Neuronal stem cell (in vitro differentiated cells): ENCODE measurements around the gene SCN8A.

Source experiments
- DNase-seq: peaks from one replicate; pipeline ENCODE4 v3.0.0-alpha.2; 2013; ENCODE audit warnings: low spot score
- H2AFZ ChIP-seq: one replicate; pipeline ENCODE4 v1.6.1; 2013; ENCODE audit warnings: mild to moderate bottlenecking, low read length, inconsistent platforms
- H2AK5ac ChIP-seq: 2 replicates; pipeline ENCODE4 v1.6.1; 2013; ENCODE audit warnings: low read depth, mild to moderate bottlenecking, inconsistent platforms, low read length, moderate library complexity, mixed read lengths
- H2BK120ac ChIP-seq: 2 replicates; pipeline ENCODE4 v1.6.1; 2013; ENCODE audit warnings: low read depth, mild to moderate bottlenecking, inconsistent platforms, low read length, moderate library complexity, mixed read lengths
- H2BK12ac ChIP-seq: one replicate; pipeline ENCODE4 v1.6.1; 2013; ENCODE audit warnings: low read length, inconsistent platforms
- H2BK15ac ChIP-seq: 2 replicates; pipeline ENCODE4 v1.6.1; 2013; ENCODE audit warnings: mild to moderate bottlenecking, low read length, inconsistent platforms, mixed read lengths
- H2BK5ac ChIP-seq: one replicate; pipeline ENCODE4 v1.6.1; 2013; ENCODE audit warnings: inconsistent platforms, mild to moderate bottlenecking, low read length, moderate library complexity
- H3K14ac ChIP-seq: one replicate; pipeline ENCODE4 v1.6.1; 2013; ENCODE audit warnings: low read length, inconsistent platforms
- H3K18ac ChIP-seq: 2 replicates; pipeline ENCODE4 v1.6.1; 2013; ENCODE audit warnings: low read length, inconsistent platforms
- H3K23ac ChIP-seq: 2 replicates; pipeline ENCODE4 v1.6.1; 2013; ENCODE audit warnings: low read depth, mild to moderate bottlenecking, mixed read lengths, low read length, inconsistent platforms; ENCODE audit not compliant: poor library complexity
- H3K27ac ChIP-seq: replicated peaks from 3 replicates; pipeline ENCODE4 v1.5.1; 2013; ENCODE audit warnings: low read length, inconsistent platforms
- H3K27me3 ChIP-seq, 3 experiments: 2 replicates each; pipeline ENCODE4 v1.6.1; 2013; ENCODE audit warnings: low read length in 3 of 3, mild to moderate bottlenecking in 2 of 3, inconsistent platforms in 1 of 3, low read depth in 1 of 3, mixed read lengths in 1 of 3, moderate library complexity in 1 of 3; ENCODE audit not compliant: control insufficient read depth in 3 of 3, insufficient read depth in 3 of 3
- H3K36me3 ChIP-seq, 2 donors: replicated peaks in 1 of 2; 2 replicates each; pipeline ENCODE4 v1.6.1; 2013; ENCODE audit warnings: low read length in 2 of 2; ENCODE audit not compliant: control insufficient read depth in 2 of 2, insufficient read depth in 2 of 2
- H3K4ac ChIP-seq: 2 replicates; pipeline ENCODE4 v1.6.1; 2013; ENCODE audit warnings: inconsistent platforms, mild to moderate bottlenecking, low read length, moderate library complexity
- H3K4me1 ChIP-seq, 2 donors: 1 replicate in 1 of 2; 2 replicates in 1 of 2; pipeline ENCODE4 v1.6.1; 2013; ENCODE audit warnings: low read length in 2 of 2, low read depth in 1 of 2; ENCODE audit not compliant: control insufficient read depth in 2 of 2, insufficient read depth in 1 of 2
- H3K4me2 ChIP-seq: one replicate; pipeline ENCODE4 v1.6.1; 2013; ENCODE audit warnings: mild to moderate bottlenecking, low read length, inconsistent platforms; ENCODE audit not compliant: insufficient read depth, poor library complexity, severe bottlenecking
- H3K4me3 ChIP-seq, 2 donors: 2 replicates each; pipeline ENCODE4 v1.5.1; 2013; ENCODE audit warnings: low read length in 2 of 2, mild to moderate bottlenecking in 2 of 2, inconsistent platforms in 1 of 2, moderate library complexity in 1 of 2
- H3K79me1 ChIP-seq: one replicate; pipeline ENCODE4 v1.6.1; 2013; ENCODE audit warnings: low read depth, mild to moderate bottlenecking, inconsistent platforms, low read length, moderate library complexity
- H3K9ac ChIP-seq: one replicate; pipeline ENCODE4 v1.6.1; 2013; ENCODE audit warnings: mild to moderate bottlenecking, low read depth, low read length, inconsistent platforms; ENCODE audit not compliant: poor library complexity
- H3K9me3 ChIP-seq, 2 donors: replicated peaks in 1 of 2; 2 replicates each; pipeline versions ENCODE3 to v1.6.1; 2013; ENCODE audit warnings: low read length in 2 of 2, mild to moderate bottlenecking in 2 of 2, inconsistent platforms in 1 of 2, low read depth in 1 of 2, mixed read lengths in 1 of 2, moderate library complexity in 1 of 2; ENCODE audit not compliant: control insufficient read depth in 2 of 2, insufficient read depth in 1 of 2
- H4K8ac ChIP-seq: one replicate; pipeline ENCODE4 v1.6.1; 2013; ENCODE audit warnings: low read depth, mild to moderate bottlenecking, inconsistent platforms, low read length, moderate library complexity
- H4K91ac ChIP-seq: one replicate; pipeline ENCODE4 v1.6.1; 2013; ENCODE audit warnings: low read length, low read depth, mild to moderate bottlenecking, inconsistent platforms; ENCODE audit not compliant: poor library complexity
- WGBS, 2 donors: extraction: QIAGEN DNeasy Blood & Tissue Kit; methylation state at CpG; one replicate each; pipeline ENCODE4 v1.1.7; 2013; ENCODE audit warnings: missing lambda C conversion rate in 2 of 2, mixed read lengths in 1 of 2; ENCODE audit not compliant: insufficient read length in 2 of 2, insufficient replicate concordance in 1 of 2; ENCODE audit errors: extremely low coverage in 2 of 2; 5-methylcytosine and 5-hydroxymethylcytosine counted together

The SCN8A gene

DNA sequence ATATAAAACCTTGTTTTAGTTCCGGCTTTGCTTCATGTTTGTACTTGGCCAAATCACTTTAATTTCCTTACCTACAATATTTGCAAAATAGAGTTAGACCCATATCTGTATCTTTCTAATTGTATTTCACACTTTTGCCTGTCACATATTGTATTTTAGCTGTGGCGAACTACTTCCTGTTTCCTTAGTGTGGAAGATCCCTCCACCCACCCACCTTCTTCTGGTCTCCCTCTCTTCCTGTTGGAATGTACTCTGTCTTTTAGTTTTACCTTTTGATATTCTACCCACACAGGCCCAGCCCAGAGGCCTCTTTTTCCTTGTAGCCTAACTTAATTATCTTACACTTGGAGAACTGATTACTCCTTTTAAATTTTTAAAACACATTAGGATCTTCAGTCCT lies 78.2 kb downstream of the SCN8A start:
- Histone ChIP-seq H2AFZ (no peak overlapping the region), H3K4me1 (peaks cover 2 to 14% of the 10 kb centered on the region in 2 donors), H3K23ac (no peak overlapping the region), H4K8ac (no peak overlapping the region), H2BK120ac (no peak overlapping the region), H2BK5ac (no peak overlapping the region), H3K36me3 (peaks cover 0 to 13% of the 10 kb centered on the region in 2 donors), H3K4ac (no peak overlapping the region), H3K79me1 (no peaks in the 10 kb centered on the region), H3K18ac (no peak overlapping the region), H4K91ac (no peak overlapping the region), H3K27ac (no peak overlapping the region), H3K9ac (no peak overlapping the region), H3K14ac (no peak overlapping the region), H3K27me3 (no peaks in the 10 kb centered on the region), H2BK12ac (no peak overlapping the region), H2AK5ac (no peak overlapping the region), H3K4me3 (no peak overlapping the region), H2BK15ac (no peak overlapping the region), H3K9me3 (peaks cover 0 to 3% of the 10 kb centered on the region in 2 donors), H3K4me2 (no peak overlapping the region)
- DNase-seq = no peak
- WGBS, 2 donors = no CpG with 5 or more reads among the region's 2 CpGs

GRCh38 chr12:51669996-51670395 lies 79.0 kb downstream of the SCN8A start:
- H2AFZ ChIP-seq = no peak overlapping the region
- DNase-seq = no peak
- H3K27me3 ChIP-seq = no peaks in the 10 kb centered on the region
- H3K9ac ChIP-seq = no peak overlapping the region
- H2BK5ac ChIP-seq = no peak overlapping the region
- H2BK15ac ChIP-seq = no peak overlapping the region
- H2AK5ac ChIP-seq = no peak overlapping the region
- H3K18ac ChIP-seq = no peak overlapping the region
- no peak overlapping the region for H3K23ac ChIP-seq
- no CpG with 5 or more reads among the region's 1 CpG for WGBS, 2 donors
- H2BK12ac ChIP-seq = no peak overlapping the region
- no peak overlapping the region for H4K91ac ChIP-seq
- no peak overlapping the region for H3K14ac ChIP-seq
- no peak overlapping the region for H2BK120ac ChIP-seq
- H3K4ac ChIP-seq = no peak overlapping the region
- H3K79me1 ChIP-seq = no peaks in the 10 kb centered on the region
- no peak overlapping the region for H4K8ac ChIP-seq
- H3K4me1 ChIP-seq = peaks cover 2 to 14% of the 10 kb centered on the region in 2 donors
- H3K27ac ChIP-seq = no peak overlapping the region
- no peak overlapping the region for H3K4me2 ChIP-seq
- no peak overlapping the region for H3K4me3 ChIP-seq
- H3K9me3 ChIP-seq = peaks cover 0 to 2% of the 10 kb centered on the region in 2 donors
- H3K36me3 ChIP-seq = peaks cover 0 to 6% of the 10 kb centered on the region in 2 donors

DNA sequence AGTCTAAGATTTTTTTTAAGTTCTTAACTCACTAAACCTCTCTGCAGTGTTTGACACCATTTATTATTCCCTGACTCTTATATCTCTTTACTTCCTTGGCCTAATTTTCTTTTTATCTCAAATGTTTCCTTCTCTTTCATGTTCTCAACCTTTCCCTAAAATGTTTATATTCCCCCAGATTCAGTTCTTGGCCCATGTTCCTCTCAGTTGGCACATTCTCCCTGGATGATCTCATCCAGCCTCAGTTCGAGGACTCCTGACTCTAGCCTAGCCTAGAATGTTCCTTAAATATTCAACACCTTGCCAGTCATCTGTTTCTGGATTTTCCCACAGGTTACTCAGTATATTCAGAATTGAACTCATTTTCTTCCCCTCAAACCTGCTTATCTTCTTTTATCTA lies 81.3 kb downstream of the SCN8A start:
- Histone ChIP-seq H2BK5ac (no peak overlapping the region), H3K9me3 (no peaks in the 10 kb centered on the region), H2BK12ac (no peak overlapping the region), H3K36me3 (no peaks in the 10 kb centered on the region), H2BK120ac (no peak overlapping the region), H4K91ac (no peak overlapping the region), H3K4me2 (no peak overlapping the region), H3K9ac (no peak overlapping the region), H2AK5ac (no peak overlapping the region), H3K4ac (no peak overlapping the region), H3K27ac (no peak overlapping the region), H3K14ac (no peak overlapping the region), H2AFZ (no peak overlapping the region), H4K8ac (no peak overlapping the region), H3K4me1 (peaks cover 4% of the 10 kb centered on the region in 2 donors), H3K79me1 (no peaks in the 10 kb centered on the region), H3K23ac (no peak overlapping the region), H2BK15ac (no peak overlapping the region), H3K4me3 (no peak overlapping the region), H3K18ac (no peak overlapping the region), H3K27me3 (no peaks in the 10 kb centered on the region)
- WGBS, 2 donors = no CpG with 5 or more reads among the region's 1 CpG
- no peak for DNase-seq

- H3K4me2 ChIP-seq = no peak overlapping the region
- no peaks in the 10 kb centered on the region for H3K27me3 ChIP-seq
- H3K4me1 ChIP-seq = peaks cover 4 to 6% of the 10 kb centered on the region in 2 donors
- WGBS, 2 donors = 100% methylated on average over 1 of the region's 9 CpGs; no CpG with 5 or more reads in 1 of the 2 donors
- no peak for DNase-seq
- H3K36me3 ChIP-seq = no peaks in the 10 kb centered on the region
- H3K23ac ChIP-seq = no peak overlapping the region
- H3K9ac ChIP-seq = peak overlapping the region; percentile 71
- no peak overlapping the region for H3K14ac ChIP-seq
- no peak overlapping the region for H3K4ac ChIP-seq
- H2BK120ac ChIP-seq = no peak overlapping the region
- H3K18ac ChIP-seq = no peak overlapping the region
- no peak overlapping the region for H2AFZ ChIP-seq
- H3K79me1 ChIP-seq = no peaks in the 10 kb centered on the region
- H4K8ac ChIP-seq = no peak overlapping the region
- no peak overlapping the region for H2BK5ac ChIP-seq
- no peak overlapping the region for H2AK5ac ChIP-seq
- peak overlapping the region in 1 of 2 donors; percentile 53 for H3K4me3 ChIP-seq
- no peak overlapping the region for H4K91ac ChIP-seq
- no peak overlapping the region for H3K27ac ChIP-seq
- no peak overlapping the region for H2BK12ac ChIP-seq
- no peaks in the 10 kb centered on the region for H3K9me3 ChIP-seq
- no peak overlapping the region for H2BK15ac ChIP-seq
Observed at GRCh38 chr12:51675071-51675803, 84.2 kb downstream of the SCN8A start.
